Stimulated activated CD8-positive, alpha-beta memory T cell treated with anti-CD3 and anti-CD28 coated beads, Interleukin-15, amount 100 ng/mL, for 1 hour (primary cell): ENCODE measurements around the gene G6PD.

ENCODE experiments used
- DNase-seq: peaks from one replicate; pipeline ENCODE4 v3.0.0-alpha.2; 2020; ENCODE audit warnings: low read depth

The G6PD gene

GRCh38 chrX:154487518-154488290 is 58.9 kb downstream of the G6PD start:
- DNase-seq = no peak

- DNase-seq = no peak
Observed at GRCh38 chrX:154486396-154487207, 60.0 kb downstream of the G6PD start, which contains the start of gene UBL4A. Gene UBL4A, minus strand, starts transcription at chrX:154486615. Its CDS starts 31 bp downstream, at chrX:154486584.

GRCh38 chrX:154486052-154486395 is 60.6 kb downstream of the G6PD start:
- no peak for DNase-seq

- DNase-seq = no peak
Observed at GRCh38 chrX:154485150-154486051, 61.2 kb downstream of the G6PD start.

GRCh38 chrX:154484255-154485149 is 62.1 kb downstream of the G6PD start:
- DNase-seq = no peak

- DNase-seq = no peak
Observed at GRCh38 chrX:154483325-154483724, 63.3 kb downstream of the G6PD start.

- no peak for DNase-seq
Observed at GRCh38 chrX:154482786-154483185, 63.9 kb downstream of the G6PD start.

- no peak for DNase-seq
Observed at GRCh38 chrX:154481911-154482601, 64.6 kb downstream of the G6PD start.
